Stimulated activated CD4-positive, alpha-beta T cell treated with anti-CD3 and anti-CD28 coated beads, TNF-alpha, amount 100 ng/mL, for 48 hours (primary cell): ENCODE measurements around the gene DCBLD2.
"Not testable (repeated sequence)": the region's sequence is repeated elsewhere in the genome, so short reads cannot be mapped to it uniquely, and the experiment has no call there.

ENCODE experiments used
- DNase-seq, 3 donors: peaks; one replicate each; pipeline ENCODE4 v3.0.0-alpha.2; 2020; ENCODE audit warnings: low read depth in 3 of 3

The DCBLD2 gene

DNA sequence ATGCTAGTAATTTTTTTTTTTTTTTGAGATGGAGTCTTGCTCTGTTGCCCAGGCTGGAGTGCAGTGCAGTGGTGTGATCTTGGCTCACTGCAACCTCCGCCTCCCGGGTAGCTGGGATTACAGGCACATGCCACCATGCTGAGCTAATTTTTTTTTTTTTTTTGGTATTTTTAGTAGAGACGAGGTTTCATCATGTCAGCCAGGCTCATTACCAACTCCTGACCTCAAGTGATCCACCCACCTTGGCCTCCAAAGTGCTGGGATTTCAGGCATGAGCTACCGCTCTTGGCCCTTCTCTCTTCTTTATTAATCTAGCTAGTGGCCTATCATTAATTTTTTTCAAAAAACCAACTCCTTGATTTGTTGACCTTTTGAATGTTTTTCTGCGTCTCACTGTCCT lies 70.4 kb downstream of the DCBLD2 start:
- not testable (repeated sequence) for DNase-seq

DNA sequence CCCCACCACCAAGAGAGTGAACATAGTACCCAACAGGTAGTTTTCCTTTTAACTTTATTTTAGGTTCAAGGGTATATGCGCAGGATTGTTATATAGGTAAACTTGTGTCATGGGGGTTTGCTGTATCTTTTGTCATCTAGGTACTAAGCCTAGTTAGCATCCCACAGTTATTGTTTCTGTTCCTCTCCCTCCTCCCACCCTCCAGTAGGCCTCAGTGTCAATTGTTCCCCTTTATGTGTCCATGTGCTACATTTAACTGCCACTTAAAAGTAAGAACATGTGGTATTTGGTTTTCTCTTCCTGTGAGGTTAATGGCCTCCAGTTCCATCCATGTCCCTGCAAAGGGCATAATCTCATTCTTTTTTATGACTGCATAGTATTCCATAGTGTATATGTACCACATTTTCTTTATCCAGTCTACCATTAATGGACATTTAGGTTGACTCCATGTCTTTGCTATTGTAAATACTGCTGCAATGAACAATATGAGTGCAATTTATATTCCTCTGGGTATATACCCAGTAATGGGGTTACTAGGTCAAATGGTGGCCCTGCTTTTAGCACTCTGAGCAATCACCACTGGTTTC lies 72.2 kb downstream of the DCBLD2 start:
- no peak for DNase-seq

GRCh38 chr3:98827221-98827920 lies 74.1 kb downstream of the DCBLD2 start:
- DNase-seq: no peak

DNA sequence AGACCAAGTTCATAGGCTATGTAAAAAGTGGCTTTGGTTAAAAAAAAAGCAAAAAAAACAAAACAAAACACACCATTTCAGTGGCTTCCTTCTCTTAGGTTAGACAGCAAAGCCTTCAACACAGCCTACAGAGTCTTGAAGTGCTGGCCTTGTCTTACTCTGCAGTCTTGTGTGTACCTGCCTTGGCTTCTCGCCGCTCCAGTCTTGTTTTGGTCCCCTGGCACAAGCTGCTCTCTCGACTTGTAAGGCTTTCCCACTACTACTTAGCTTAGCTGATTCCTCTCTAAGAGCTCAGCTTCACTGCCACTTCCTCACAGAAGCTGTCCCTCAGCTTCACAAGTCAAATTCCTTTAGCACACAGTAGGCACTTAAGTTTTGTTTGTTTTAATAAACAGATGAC lies 75.4 kb downstream of the DCBLD2 start:
- DNase-seq: no peak

- no peak for DNase-seq
These were observed 77.2 kb downstream of the DCBLD2 start for GRCh38 chr3:98824256-98824655.

DNA sequence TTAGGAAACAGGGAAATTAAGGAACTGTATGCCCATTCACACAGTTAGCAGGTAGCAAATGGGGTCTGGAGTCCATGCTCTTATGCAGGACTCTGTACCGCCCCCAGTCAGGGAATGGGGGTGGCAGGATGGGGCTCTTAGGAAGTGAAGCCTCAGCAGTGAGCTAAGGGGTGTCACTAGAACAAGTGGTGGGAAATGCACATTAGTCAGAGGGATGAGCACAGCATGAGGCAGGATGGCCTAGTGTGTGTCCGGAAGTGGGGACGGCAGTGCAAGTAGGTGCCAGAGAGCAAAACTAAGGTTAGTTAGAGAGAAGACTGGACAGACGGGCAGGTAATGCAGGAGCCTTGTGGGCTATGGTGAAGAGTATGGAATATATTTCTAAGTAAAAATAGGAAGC lies 77.7 kb downstream of the DCBLD2 start:
- no peak for DNase-seq

DNA sequence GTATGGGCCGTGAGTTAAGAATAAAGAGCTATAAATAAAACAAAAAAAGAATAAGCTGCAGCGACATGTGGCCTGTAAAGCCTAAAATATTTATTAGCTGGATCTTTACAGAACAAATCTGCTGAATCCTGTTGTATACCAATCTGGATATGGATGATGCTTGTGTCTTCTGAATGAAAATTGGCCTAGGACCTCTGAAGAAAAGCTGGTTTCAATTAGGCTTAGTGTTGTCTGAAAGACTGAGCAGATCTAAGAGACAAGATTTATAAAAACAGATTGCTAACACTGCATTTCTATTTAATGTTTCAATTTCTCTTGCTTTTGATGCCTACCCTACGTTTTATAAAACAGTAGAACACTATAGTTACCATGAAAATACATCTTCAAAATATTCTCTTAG lies 80.4 kb downstream of the DCBLD2 start:
- DNase-seq: no peak

DNA sequence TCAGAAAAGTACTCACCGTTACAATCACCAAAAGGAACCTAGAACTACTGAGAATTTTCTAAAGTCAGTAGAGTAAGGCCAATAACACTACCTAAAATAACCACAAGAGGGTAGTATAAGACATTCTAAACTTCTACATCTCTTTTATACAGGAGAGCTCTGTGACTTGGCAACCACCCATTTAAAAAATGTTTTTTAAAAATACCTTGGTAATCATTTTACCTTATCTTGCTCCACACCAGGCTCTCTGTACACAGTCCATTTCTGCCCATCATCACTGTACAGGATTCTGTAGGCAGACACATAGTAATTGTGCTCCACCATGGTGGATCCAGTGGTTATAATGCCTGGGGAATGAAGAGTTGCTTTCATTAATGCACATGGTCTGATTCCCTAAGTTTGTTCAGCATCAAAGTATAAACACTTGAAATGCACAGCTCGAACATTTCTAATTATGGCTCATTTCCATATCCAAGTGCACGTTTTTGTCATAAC lies 83.9 kb downstream of the DCBLD2 start:
- DNase-seq: no peak

GRCh38 chr3:98814817-98815420 lies 86.6 kb downstream of the DCBLD2 start:
- DNase-seq: no peak

DNA sequence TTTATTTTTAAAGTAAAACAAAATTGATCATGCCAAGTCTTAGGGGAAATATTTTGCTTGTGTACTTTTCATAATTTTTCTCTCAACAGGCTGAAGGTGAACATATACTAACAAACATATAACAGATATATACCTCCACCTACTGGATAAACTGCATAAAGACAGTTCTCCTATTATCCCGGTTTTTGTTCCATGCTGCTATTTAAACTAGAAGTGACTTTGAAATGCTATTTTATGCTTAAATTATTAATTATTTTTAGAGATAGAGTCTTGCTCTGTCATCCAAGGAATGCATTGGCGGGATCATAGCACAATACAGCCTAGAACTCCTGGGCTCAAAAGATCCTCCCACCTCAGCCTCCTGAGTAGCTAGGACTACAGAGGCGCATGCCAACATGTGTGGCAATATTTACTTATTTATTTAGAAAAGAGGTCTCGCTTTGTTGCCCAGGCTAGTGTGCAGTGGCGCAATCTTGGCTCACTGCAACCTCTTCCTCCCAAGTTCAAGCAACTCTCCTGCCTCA lies 88.6 kb downstream of the DCBLD2 start:
- no peak for DNase-seq

- no peak for DNase-seq
These were observed 90.4 kb downstream of the DCBLD2 start for GRCh38 chr3:98811048-98811447.

- no peak for DNase-seq
These were observed 91.9 kb downstream of the DCBLD2 start for GRCh38 chr3:98809557-98809956.

DNA sequence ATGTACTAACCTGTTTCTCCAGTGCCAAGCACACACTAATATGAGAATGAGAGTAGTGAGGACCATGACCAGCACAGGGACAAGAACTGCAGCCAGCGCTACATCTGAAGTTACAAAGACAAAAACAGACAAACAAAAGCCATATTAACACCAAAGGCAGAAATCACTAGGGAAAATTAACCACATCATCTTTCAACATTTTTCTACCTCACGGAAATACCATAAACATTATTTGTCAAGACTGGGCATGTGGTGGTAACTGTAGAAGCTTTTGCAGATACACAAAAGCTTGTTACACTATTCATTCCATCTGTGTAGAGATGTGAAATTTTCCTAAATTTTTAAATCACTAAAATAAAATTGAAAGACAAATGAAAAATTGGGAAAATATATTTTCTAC lies 93.4 kb downstream of the DCBLD2 start:
- DNase-seq: no peak

DNA sequence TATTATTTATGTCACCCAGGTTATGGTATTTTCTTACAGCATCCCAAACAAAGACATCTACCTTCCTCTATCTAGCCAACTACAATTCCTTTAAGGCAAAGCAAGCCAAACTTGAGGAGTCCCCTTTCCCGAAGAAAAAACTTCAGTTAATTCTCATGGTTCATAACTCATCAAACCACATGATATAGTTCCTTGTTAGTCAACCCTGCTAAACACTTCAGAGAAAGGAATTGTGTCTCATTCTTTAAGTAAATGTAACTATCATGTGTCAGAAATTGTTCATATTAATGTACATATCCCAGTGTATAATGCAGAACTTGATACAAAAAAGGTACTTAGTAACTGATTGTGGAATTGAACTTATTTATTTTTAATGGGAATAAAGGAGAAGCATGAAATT lies 93.9 kb downstream of the DCBLD2 start:
- no peak for DNase-seq

DNA sequence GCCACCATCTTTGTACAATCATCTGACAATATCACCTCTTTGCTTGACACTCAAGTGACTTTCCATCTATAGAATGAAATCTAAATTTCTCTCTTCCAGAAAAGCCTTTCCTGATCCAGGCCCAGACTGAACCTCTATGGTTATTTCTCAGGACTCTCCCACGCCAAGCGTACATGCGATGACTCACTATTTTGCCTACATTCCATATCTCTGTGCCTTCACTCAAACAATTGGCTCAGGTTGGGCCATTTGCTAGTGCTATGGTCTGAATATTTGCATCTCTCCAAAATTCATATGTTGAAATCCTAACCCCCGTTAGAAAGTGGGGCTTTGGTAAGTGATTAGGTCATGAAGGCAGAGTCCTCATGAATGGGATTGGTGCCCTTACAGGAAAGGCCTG lies 94.5 kb downstream of the DCBLD2 start:
- DNase-seq: no peak

DNA sequence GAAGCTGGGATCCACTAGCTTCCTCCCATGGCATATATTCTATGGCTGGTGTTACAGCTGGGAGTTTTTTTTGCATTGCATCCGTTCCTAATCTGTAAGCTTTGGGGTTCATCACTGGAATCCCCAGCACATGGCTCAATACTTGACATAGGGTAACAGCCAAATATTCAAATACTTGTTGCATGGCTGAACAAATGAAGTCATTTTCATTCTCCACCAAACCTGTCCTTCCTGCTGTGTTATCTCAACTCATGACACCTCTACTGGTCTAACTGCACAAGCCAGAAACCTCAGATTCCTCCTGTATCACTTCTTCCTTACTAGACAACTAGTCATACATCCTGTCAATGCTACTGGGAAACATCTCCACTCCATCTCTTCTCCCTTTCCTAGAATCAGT lies 95.0 kb downstream of the DCBLD2 start:
- no peak for DNase-seq

- DNase-seq: no peak
These were observed 95.9 kb downstream of the DCBLD2 start for GRCh38 chr3:98805571-98805970.

GRCh38 chr3:98801043-98801747 lies 100.3 kb downstream of the DCBLD2 start:
- DNase-seq: no peak

- no peak for DNase-seq
These were observed 101.1 kb downstream of the DCBLD2 start for GRCh38 chr3:98800401-98800800.

- DNase-seq: no peak
These were observed 102.0 kb downstream of the DCBLD2 start for GRCh38 chr3:98799479-98799878.

DNA sequence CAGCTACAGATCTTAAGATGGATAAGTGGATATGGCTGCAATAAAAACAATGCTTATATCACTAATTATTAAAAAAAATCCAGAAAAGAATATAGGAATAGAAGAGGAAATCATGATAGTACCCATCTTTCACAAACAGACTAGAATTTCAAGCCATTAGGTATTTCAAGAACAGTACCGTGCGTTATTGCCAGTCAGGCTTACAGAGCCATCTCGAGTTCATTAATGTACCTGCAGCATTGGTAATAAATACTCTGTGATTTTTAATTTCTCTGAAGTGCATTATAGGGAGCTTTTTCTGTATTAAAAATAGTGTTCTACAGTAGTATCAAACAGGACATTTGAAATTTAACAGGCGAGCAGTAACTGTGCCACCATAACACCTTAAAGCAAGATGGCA lies 102.7 kb downstream of the DCBLD2 start:
- no peak for DNase-seq

GRCh38 chr3:98797905-98798304 lies 103.6 kb downstream of the DCBLD2 start:
- DNase-seq: no peak
